ENCODE data around the gene PROS1. TPM values are rescaled to one million over a fixed set of nuclear protein-coding genes. Genes with fewer than 3 reads are reported as not detected.

PROS1 gene
- total and polyA plus RNA-seq, 7 donors: 2.8 to 31.4 (median 19.9) TPM

- no peak for DNase-seq
- no peaks in the 10 kb centered on the region for H3K4me1 ChIP-seq
- no peaks in the 10 kb centered on the region for H3K27me3 ChIP-seq
- H3K4me3 ChIP-seq: no peak overlapping the region
- 48 to 68% methylated on average over 3 of the region's 3 CpGs for WGBS, 2 donors
- no peaks in the 10 kb centered on the region for H3K9me3 ChIP-seq
- TF ChIP-seq CTCF (IDR thresholded peaks at IDR 0.05): no peak
- TF ChIP-seq POLR2AphosphoS5 (IDR thresholded peaks at IDR 0.05): no peak
- no peak for TF ChIP-seq POLR2A (IDR thresholded peaks at IDR 0.05)
- TF ChIP-seq EP300 (IDR thresholded peaks at IDR 0.05): no peak
- intact Hi-C loops (cut with DNase I): no loop called here
- no peaks in the 10 kb centered on the region for H3K36me3 ChIP-seq
- no peak overlapping the region for H3K27ac ChIP-seq
These were observed 37.6 kb upstream of the PROS1 start for GRCh38 chr3:94011233-94011711.

GRCh38 chr3:94009608-94010007 is 35.9 kb upstream of the PROS1 start:
- 90 to 94% methylated on average over 2 of the region's 2 CpGs for WGBS, 2 donors
- Histone ChIP-seq H3K9me3 (no peaks in the 10 kb centered on the region), H3K4me3 (no peak overlapping the region), H3K36me3 (no peaks in the 10 kb centered on the region), H3K4me1 (no peaks in the 10 kb centered on the region), H3K27ac (no peak overlapping the region), H3K27me3 (no peaks in the 10 kb centered on the region)
- no peak for DNase-seq
- intact Hi-C loops (cut with DNase I): no loop called here
- TF ChIP-seq POLR2AphosphoS5 (IDR thresholded peaks at IDR 0.05) (no peak), EP300 (IDR thresholded peaks at IDR 0.05) (no peak), CTCF (IDR thresholded peaks at IDR 0.05) (no peak), POLR2A (IDR thresholded peaks at IDR 0.05) (no peak)

GRCh38 chr3:94008253-94008652 is 34.6 kb upstream of the PROS1 start:
- H3K4me3 ChIP-seq: no peak overlapping the region
- 89 to 94% methylated on average over 2 of the region's 2 CpGs for WGBS, 2 donors
- no peak for TF ChIP-seq POLR2AphosphoS5 (IDR thresholded peaks at IDR 0.05)
- no peak for TF ChIP-seq EP300 (IDR thresholded peaks at IDR 0.05)
- no peak for TF ChIP-seq POLR2A (IDR thresholded peaks at IDR 0.05)
- no peak for TF ChIP-seq CTCF (IDR thresholded peaks at IDR 0.05)
- H3K27ac ChIP-seq: no peak overlapping the region
- H3K27me3 ChIP-seq: no peaks in the 10 kb centered on the region
- no peaks in the 10 kb centered on the region for H3K4me1 ChIP-seq
- intact Hi-C loops (cut with DNase I): no loop called here
- no peaks in the 10 kb centered on the region for H3K9me3 ChIP-seq
- DNase-seq: no peak
- no peaks in the 10 kb centered on the region for H3K36me3 ChIP-seq

GRCh38 chr3:94004301-94004910 is 30.7 kb upstream of the PROS1 start:
- peak overlapping the region in 1 of 4 donors; percentile 35 for H3K27ac ChIP-seq

More at GRCh38 chr3:94004301-94004910, 30.7 kb upstream of the PROS1 start:
- Histone ChIP-seq H3K4me1 (no peaks in the 10 kb centered on the region), H3K36me3 (no peaks in the 10 kb centered on the region), H3K4me3 (peak overlapping the region; percentile 1 to 38 (median 32)), H3K9me3 (no peaks in the 10 kb centered on the region), H3K27me3 (no peaks in the 10 kb centered on the region)
- TF ChIP-seq POLR2A (IDR thresholded peaks at IDR 0.05): no peak
- peak; percentile 35 to 71 (median 62) for TF ChIP-seq CTCF (IDR thresholded peaks at IDR 0.05)
- intact Hi-C loops (cut with DNase I): loop anchor here (2.0 kb wide), 1 partner anchor 58 kb away; the partner anchor contains the start of genes DHFR2 and NSUN3
- no peak for DNase-seq
- WGBS, 2 donors: 1 to 4% methylated on average over 4 of the region's 4 CpGs
